Omental fat pad (tissue), 4 donors: ENCODE data around the gene PFDN1. TPM values are rescaled to one million over a fixed set of nuclear protein-coding genes. Genes with fewer than 3 reads are reported as not detected.

Experiments used
- ATAC-seq: fragments of 150-250 bp; one replicate; pipeline ENCODE4 v1.9.1; 2016; ENCODE audit warnings: mild to moderate bottlenecking, moderate library complexity; ENCODE audit not compliant: low FRiP score
- DNase-seq: peaks from one replicate; pipeline ENCODE4 v3.0.0-alpha.2; 2019; ENCODE audit warnings: low spot score
- total RNA-seq, 4 donors: library from RNA; depleted of rRNA; stranded (reverse); fragments of >200 nt; gene quantifications; one replicate each; pipeline ENCODE4 v1.1.0, GENCODE V29; 2016
- TF ChIP-seq, protein P1 (sequence below), 3 donors: fragments of 450-650 bp; IDR thresholded peaks; one replicate each; pipeline ENCODE4 v1.5.1; 2016 to 2017; ENCODE audit warnings: antibody characterized with exemption in 3 of 3, mild to moderate bottlenecking in 3 of 3, moderate library complexity in 2 of 3

The PFDN1 gene
- total RNA-seq, 4 donors from 2014 or later: 54.1 to 110 (median 88.6) TPM

DNA sequence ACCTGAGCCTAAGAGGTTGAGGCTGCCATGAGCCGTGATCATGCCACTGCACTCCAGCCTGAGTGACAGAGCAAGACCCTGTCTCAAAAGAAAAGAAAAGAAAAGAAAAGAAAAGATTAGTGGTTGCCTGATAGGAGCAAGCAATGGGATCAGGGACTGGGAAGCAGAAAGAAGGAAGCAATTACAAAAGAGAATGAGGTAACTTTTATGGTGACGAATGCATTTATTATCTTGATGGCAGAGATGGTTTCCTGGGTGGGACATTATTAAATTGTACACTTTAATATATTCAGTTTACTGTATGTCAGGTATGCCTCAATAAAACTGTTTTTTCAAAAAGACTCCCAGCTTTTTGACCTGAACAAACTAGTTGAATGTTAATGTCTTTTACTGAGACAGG is 7.5 kb upstream of the PFDN1 start:
- ATAC-seq: no peak
- no peak for DNase-seq
- TF ChIP-seq, protein P1, sequence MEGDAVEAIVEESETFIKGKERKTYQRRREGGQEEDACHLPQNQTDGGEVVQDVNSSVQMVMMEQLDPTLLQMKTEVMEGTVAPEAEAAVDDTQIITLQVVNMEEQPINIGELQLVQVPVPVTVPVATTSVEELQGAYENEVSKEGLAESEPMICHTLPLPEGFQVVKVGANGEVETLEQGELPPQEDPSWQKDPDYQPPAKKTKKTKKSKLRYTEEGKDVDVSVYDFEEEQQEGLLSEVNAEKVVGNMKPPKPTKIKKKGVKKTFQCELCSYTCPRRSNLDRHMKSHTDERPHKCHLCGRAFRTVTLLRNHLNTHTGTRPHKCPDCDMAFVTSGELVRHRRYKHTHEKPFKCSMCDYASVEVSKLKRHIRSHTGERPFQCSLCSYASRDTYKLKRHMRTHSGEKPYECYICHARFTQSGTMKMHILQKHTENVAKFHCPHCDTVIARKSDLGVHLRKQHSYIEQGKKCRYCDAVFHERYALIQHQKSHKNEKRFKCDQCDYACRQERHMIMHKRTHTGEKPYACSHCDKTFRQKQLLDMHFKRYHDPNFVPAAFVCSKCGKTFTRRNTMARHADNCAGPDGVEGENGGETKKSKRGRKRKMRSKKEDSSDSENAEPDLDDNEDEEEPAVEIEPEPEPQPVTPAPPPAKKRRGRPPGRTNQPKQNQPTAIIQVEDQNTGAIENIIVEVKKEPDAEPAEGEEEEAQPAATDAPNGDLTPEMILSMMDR (IDR thresholded peaks at IDR 0.05): no peak

DNA sequence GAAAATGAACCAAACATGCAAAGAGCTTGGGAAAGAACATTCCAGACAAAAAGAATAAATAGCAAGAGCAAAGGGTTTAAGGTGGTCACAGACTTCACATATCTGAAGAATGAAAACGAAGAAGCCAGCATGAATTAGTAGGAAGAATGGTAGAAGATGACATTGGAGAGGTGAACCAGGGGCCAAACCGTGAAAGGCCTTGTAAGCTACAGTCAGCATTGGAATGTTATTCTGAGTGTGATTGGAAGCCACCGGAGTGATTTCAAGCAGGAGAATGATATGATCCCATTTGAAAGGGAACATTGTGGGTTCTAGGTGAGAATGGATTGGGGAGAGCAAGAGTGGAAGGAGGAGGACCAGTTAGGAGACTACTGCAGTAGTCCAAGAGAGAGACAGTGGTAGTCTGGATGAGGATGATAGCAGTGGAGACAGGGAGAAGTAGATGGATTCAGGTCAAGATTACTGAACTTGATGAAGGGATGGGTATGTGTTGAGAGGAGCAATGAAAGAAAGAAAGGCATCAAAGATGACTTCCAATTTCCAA is 6.9 kb upstream of the PFDN1 start:
- TF ChIP-seq, protein P1 (IDR thresholded peaks at IDR 0.05): no peak
- no peak for ATAC-seq
- DNase-seq: no peak

DNA sequence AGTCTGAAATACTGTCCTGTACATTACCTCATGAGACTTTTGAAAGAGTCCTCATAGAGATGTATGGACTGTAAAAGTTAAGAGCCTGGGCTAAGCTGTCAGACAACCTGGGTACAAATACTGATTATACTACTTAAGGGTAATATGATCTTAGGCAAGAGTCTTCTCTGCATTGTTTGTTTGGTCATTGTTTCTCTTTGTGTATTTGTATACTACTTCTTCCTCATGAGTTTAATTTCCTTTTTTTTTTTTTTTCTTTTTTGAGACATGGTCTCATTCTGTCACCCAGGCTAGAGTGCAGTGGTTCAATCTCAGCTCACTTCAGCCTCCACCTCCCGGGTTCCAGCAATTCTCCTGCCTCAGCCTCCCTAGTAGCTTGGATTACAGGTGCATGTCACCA is 2.6 kb upstream of the PFDN1 start:
- TF ChIP-seq, protein P1 (IDR thresholded peaks at IDR 0.05): no peak
- DNase-seq (no peak), ATAC-seq (no peak)

DNA sequence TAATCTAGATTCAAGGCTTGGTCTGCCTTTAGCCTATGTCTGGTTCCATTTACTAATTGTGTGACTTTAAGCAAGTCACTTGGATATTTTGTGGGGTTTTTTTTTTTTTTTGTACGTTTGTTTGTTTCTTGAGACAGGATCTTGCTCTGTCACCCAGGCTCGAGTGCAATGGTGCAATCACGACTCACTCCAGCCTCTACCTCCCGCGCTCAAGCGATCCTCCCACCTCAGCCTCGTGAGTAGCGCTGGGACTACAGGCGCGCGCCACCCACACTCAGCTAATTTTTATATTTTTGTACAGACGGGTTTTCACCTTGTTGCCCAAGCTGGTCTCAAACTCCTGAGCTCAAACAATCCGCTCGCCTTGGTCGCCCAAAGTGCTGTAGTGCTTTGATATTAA is 1.1 kb upstream of the PFDN1 start:
- TF ChIP-seq, protein P1 (IDR thresholded peaks at IDR 0.05): no peak
- DNase-seq (no peak), ATAC-seq (no peak)

DNA sequence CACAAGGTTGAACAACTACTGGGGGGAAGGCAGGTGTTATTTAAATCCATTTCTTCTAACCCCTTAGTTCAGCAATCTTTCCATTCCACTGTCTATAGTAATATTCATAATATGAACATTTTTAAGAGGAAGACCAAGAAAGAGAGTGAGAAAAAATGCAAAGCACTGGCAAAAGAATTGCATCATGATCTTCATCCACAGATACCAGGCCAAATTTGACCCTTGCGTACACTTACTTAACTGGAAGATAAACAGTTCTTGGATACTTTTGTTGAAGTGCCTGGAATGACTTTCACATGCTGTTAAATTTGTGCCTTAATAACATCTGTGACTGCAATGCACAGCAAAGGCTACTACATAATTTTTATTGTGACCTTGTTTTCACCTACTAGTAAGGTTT is 1.8 kb downstream of the PFDN1 start:
- ATAC-seq (no peak), DNase-seq (no peak)

DNA sequence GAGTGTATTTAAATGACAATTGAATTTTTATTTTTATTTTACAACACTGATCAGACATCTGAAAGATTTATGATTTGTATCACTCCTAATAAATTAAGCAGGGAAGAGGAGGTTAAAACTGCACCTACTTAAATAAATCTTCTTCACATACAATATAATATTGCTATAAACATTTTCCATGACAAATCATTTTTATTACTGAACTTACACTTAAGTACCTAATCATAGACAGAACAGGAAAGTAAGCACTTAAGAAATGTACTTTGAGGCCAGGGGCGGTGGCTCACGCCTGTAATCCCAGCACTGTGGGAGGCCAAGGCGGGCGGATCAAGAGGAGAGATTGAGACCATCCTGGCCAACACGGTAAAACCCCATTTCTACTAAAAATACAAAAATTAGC is 3.8 kb downstream of the PFDN1 start:
- no peak for ATAC-seq
- TF ChIP-seq, protein P1 (IDR thresholded peaks at IDR 0.05): no peak
- DNase-seq: no peak

More for the DNA sequence above, 1.8 kb downstream of the PFDN1 start:
- TF ChIP-seq, protein P1 (IDR thresholded peaks at IDR 0.05): no peak

DNA sequence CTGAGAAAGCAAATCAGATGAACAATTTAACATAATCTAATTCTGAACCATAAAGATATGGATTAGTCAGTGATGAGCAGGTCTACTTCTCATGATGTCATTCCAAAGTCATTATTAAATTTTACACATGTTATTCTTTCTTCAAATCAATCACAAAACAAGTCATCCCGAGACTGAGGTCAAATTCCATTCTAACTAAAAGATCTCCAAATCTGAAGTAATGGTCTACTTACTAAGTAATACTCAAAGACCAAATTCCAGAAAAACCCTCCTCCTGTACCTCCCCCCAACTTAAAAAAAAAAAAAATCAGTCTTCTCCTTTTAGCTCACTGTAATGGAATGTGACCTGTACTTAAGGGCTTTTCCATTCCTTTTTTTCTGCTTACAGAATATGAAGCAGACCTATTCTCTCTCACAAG is 4.7 kb downstream of the PFDN1 start:
- ATAC-seq: peak; percentile 59
- no peak for DNase-seq
- TF ChIP-seq, protein P1 (IDR thresholded peaks at IDR 0.05): no peak
